Measurements from ENCODE around the gene PGC. TPM values are rescaled to one million over a fixed set of nuclear protein-coding genes. Genes with fewer than 3 reads are reported as not detected.

PGC gene
- total and polyA plus RNA-seq, 12 donors = 0.58 to 2.0 TPM; not detected in 10

GRCh38 chr6:41731561-41732086 is 15.6 kb downstream of the PGC start:
- DNase-seq (no peak), ATAC-seq (no peak)
- H3K27ac ChIP-seq = peak overlapping the region in 1 of 10 donors; percentile 39
- H3K27me3 ChIP-seq = no peaks in the 10 kb centered on the region
- intact Hi-C loops (cut with DNase I) = loop anchor here in 3 of 10 donors (2.0 to 5.0 kb wide), 3 partner anchors 25 to 659 kb away; partner anchors contain the start of genes NFYA (in 1 of the 3) and OARD1 (in 1 of the 3)
- no peaks in the 10 kb centered on the region for H3K36me3 ChIP-seq
- 73 to 79% methylated on average over 7 of the region's 7 CpGs for WGBS, 2 donors
- TF ChIP-seq CTCF (IDR thresholded peaks at IDR 0.05) = no peak
- no peaks in the 10 kb centered on the region for H3K9me3 ChIP-seq
- peaks cover 21 to 80% (median 73%) of the 10 kb centered on the region in 9 donors for H3K4me1 ChIP-seq
- no peak overlapping the region for H3K4me3 ChIP-seq

- DNase-seq (no peak), ATAC-seq (no peak)
- no peaks in the 10 kb centered on the region for H3K27me3 ChIP-seq
- peaks cover 21 to 83% (median 77%) of the 10 kb centered on the region in 9 donors for H3K4me1 ChIP-seq
- intact Hi-C loops (cut with DNase I) = loop anchor here in 2 of 10 donors (5.0 kb wide), 2 partner anchors 33 to 658 kb away; partner anchors contain the start of genes NFYA (in 1 of the 2) and OARD1 (in 1 of the 2)
- no peaks in the 10 kb centered on the region for H3K36me3 ChIP-seq
- no peaks in the 10 kb centered on the region for H3K9me3 ChIP-seq
- peak overlapping the region in 2 of 10 donors; percentile 39 to 47 for H3K27ac ChIP-seq
- TF ChIP-seq CTCF (IDR thresholded peaks at IDR 0.05) = no peak
- H3K4me3 ChIP-seq = no peak overlapping the region
- 44 to 53% methylated on average over 9 of the region's 9 CpGs for WGBS, 2 donors
Measured at GRCh38 chr6:41730531-41731436, 16.4 kb downstream of the PGC start.

- intact Hi-C loops (cut with DNase I) = loop anchor here in 2 of 10 donors (5.0 kb wide), 2 partner anchors 32 to 657 kb away; partner anchors contain the start of genes NFYA (in 1 of the 2) and OARD1 (in 1 of the 2)
- 84 to 95% methylated on average over 7 of the region's 7 CpGs for WGBS, 2 donors
- H3K4me1 ChIP-seq = peaks cover 29 to 92% (median 85%) of the 10 kb centered on the region in 9 donors
- H3K4me3 ChIP-seq = no peak overlapping the region
- peak overlapping the region in 4 of 10 donors; percentile 15 to 57 (median 38) for H3K27ac ChIP-seq
- no peaks in the 10 kb centered on the region for H3K36me3 ChIP-seq
- no peak for DNase-seq
- no peak for TF ChIP-seq CTCF (IDR thresholded peaks at IDR 0.05)
- no peak for ATAC-seq
- no peaks in the 10 kb centered on the region for H3K9me3 ChIP-seq
- no peaks in the 10 kb centered on the region for H3K27me3 ChIP-seq
Measured at GRCh38 chr6:41729624-41730023, 17.6 kb downstream of the PGC start.

GRCh38 chr6:41728954-41729353 is 18.2 kb downstream of the PGC start:
- no peaks in the 10 kb centered on the region for H3K9me3 ChIP-seq
- WGBS, 2 donors = 91 to 96% methylated on average over 7 of the region's 7 CpGs
- H3K27ac ChIP-seq = peak overlapping the region in 9 of 10 donors; percentile 13 to 64 (median 38)
- H3K4me3 ChIP-seq = no peak overlapping the region
- no peaks in the 10 kb centered on the region for H3K27me3 ChIP-seq
- intact Hi-C loops (cut with DNase I) = no loop called here
- no peaks in the 10 kb centered on the region for H3K36me3 ChIP-seq
- no peak for ATAC-seq
- peaks cover 35 to 98% (median 91%) of the 10 kb centered on the region in 9 donors for H3K4me1 ChIP-seq
- DNase-seq = no peak
- no peak for TF ChIP-seq CTCF (IDR thresholded peaks at IDR 0.05)
